Fibroblast of villous mesenchyme (primary cell): ENCODE results near the gene AMPD3. TPM values are rescaled to one million over a fixed set of nuclear protein-coding genes. Genes with fewer than 3 reads are reported as not detected.

Experiments used
- DNase-seq: peaks from one replicate; pipeline ENCODE4 v3.0.0-alpha.2; 2010; ENCODE audit warnings: low read depth
- H3K4me3 ChIP-seq: 2 replicates; pipeline ENCODE4 v1.5.1; 2011; ENCODE audit warnings: low read depth, mild to moderate bottlenecking, low read length
- total RNA-seq: library from RNA; depleted of rRNA; stranded (reverse); fragments of >200 nt; gene quantifications from 2 replicates; pipeline ENCODE4 v1.2.3, GENCODE V29; 2012
- TF ChIP-seq, protein P1 (sequence below): IDR thresholded peaks from 2 replicates; pipeline ENCODE4 v1.5.1; 2012; ENCODE audit warnings: low read depth, mild to moderate bottlenecking, low read length; ENCODE audit not compliant: insufficient read depth

AMPD3 gene
- total RNA-seq, 1 donor: 22.9 TPM

DNA sequence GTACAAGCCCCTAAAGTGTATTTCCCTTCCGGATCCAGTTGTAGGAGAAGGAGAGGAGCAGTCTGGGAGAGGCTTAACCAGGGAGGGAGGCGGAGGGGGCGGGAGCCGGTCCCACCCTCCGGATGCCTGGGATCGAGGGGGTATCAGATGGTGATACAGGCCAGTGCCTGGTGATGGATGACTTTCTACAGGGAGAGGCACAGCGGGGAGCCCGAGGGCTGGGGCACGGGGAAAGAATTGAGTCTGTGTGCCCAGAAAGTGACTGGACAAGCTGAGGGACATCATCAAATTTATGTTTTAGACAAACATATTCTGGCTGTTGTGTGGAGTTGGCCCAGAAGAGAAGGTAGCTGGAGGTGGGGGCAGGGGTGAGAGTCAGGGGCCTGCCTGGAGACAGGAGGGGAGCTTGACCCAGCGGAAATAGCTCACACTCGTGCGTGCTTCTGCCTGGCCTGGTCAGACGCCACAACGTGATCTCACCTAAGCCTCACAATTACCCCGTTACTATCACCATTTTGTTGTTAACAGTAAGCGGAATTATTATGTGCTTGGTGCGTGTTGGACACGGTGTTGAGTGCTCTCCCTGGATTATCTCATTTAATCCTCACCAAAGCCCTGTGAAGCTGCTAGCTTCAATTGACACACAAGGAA is 42.4 kb downstream of the AMPD3 start:
- H3K4me3 ChIP-seq: no peak overlapping the region
- TF ChIP-seq, protein P1, sequence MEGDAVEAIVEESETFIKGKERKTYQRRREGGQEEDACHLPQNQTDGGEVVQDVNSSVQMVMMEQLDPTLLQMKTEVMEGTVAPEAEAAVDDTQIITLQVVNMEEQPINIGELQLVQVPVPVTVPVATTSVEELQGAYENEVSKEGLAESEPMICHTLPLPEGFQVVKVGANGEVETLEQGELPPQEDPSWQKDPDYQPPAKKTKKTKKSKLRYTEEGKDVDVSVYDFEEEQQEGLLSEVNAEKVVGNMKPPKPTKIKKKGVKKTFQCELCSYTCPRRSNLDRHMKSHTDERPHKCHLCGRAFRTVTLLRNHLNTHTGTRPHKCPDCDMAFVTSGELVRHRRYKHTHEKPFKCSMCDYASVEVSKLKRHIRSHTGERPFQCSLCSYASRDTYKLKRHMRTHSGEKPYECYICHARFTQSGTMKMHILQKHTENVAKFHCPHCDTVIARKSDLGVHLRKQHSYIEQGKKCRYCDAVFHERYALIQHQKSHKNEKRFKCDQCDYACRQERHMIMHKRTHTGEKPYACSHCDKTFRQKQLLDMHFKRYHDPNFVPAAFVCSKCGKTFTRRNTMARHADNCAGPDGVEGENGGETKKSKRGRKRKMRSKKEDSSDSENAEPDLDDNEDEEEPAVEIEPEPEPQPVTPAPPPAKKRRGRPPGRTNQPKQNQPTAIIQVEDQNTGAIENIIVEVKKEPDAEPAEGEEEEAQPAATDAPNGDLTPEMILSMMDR: no peak
- no peak for DNase-seq

- TF ChIP-seq, protein P1: no peak
- H3K4me3 ChIP-seq: no peak overlapping the region
- no peak for DNase-seq
These were observed 42.9 kb downstream of the AMPD3 start for GRCh38 chr11:10498022-10498400.

DNA sequence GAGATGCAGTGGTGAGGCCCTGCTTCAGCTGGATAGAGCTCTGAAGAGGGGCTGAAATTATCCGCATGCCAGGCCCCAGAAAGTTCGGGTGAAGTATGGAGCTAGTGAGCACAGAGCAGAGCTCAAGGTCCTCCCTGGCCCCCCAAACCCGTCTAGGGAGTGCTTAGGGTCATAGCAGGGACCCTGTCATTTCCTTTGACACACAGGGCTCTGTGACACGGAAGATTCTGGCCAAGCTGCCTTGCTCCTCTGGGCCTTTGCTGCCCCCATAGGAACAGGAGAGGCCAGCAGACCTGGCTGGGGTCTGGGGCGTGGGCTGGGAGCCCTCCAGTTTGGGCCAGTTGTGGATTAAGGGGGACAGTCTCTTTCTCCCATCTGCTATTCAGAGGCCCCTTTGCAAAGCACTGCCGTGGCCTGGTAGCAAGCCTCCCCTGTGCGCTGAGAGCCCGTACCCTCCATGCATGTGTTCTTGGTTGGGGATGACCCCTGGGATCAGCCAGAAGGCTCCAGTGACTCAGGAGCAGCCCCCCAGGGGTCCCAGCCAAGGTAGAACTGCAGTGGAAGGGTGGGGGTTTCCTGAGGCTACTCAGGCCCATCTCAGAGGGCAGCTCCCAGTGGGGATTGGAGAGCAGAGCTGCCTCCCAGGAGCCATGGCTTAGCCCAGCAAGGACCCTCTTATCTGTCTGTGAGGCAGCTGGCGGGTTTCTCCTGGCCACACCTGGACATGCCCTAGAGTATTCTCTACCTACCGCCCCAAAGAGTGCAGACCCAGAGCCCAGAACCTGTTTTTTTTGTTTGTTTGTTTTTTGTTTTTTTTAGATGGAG is 43.6 kb downstream of the AMPD3 start:
- no peak for DNase-seq
- no peak overlapping the region for H3K4me3 ChIP-seq
- TF ChIP-seq, protein P1: no peak

- TF ChIP-seq, protein P1: no peak
- no peak overlapping the region for H3K4me3 ChIP-seq
- DNase-seq: no peak
These were observed 44.4 kb downstream of the AMPD3 start for GRCh38 chr11:10499452-10499851.

DNA sequence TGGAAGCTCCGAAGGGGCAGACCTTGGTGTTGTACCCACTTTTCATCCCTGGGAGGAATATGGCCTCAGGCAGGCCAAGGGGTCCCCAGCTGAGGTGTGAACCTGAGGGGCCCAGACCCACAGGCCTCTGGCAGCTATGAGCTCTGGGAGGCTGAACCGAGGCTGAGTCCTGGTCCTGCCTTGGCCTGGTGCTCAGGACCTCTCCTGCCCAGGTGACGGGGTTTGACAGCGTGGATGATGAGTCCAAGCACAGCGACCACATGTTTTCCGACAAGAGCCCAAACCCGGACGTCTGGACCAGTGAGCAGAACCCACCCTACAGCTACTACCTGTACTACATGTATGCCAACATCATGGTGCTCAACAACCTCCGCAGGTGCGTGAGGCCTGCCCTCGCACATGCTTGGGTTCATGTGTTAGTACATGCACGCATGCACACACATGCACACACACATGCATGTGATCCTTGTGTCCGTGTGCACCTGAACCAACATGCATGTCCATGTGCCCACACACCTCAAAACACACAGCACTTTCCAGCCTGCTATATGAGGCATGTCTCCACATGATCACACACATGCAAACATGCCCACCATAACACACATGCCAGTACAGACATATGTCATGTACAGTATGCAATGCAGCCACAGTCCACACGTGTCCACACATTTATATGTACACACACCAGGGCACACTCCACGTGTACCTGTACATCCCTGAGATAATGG is 45.0 kb downstream of the AMPD3 start:
- H3K4me3 ChIP-seq: no peak overlapping the region
- no peak for DNase-seq
- TF ChIP-seq, protein P1: no peak

DNA sequence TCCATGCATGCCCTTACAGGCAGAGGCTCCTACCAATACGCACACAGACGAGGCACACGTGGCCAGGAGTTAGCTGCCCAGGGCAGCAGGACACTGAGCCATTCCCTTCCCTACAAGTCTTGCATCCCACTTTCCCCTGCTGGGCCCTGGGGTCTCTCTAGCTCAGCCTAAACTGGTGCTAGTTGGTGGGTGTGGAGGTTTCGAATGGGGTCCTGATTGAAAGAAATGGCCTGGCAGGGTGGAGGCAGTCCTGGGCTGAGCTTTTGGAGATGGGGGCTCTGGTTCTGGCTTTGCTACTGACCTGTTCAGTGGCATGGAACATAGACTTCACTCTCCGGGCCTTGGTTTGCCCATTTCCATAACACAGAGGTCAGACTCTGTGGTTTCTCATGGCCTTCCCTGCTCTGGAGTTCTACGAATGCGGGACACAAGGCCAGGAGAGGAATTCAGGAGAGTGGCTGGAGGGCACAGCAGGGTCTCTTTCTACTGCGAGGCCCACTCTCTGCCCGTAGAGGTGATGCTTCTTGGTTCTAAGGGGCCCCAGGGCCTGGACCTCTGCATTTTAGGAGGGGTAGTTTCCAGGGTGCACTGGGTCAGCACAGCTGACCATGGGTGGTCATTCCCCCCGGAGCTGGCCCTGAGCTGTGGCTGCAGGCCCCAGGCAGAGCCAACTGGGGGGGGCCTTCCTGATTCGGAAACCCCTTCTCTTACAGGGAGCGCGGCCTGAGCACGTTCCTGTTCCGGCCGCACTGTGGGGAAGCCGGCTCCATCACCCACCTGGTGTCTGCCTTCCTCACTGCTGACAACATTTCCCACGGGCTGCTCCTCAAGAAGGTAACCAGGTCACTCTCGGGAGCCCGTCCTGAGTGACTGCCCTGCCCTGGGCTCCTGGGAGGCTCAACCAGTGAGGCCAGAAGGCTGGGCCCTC is 46.0 kb downstream of the AMPD3 start:
- TF ChIP-seq, protein P1: no peak
- no peak overlapping the region for H3K4me3 ChIP-seq
- no peak for DNase-seq
